Muscle of arm (tissue), 12 donors: Measurements from ENCODE around the gene PTGER4. TPM values are rescaled to one million over a fixed set of nuclear protein-coding genes. Genes with fewer than 3 reads are reported as not detected.

Experiments
- polyA plus RNA-seq, 12 donors: library from polyadenylated mRNA; unstranded; fragments of 120-200 nt; gene quantifications; one replicate each; pipeline ENCODE4 v1.2.1, GENCODE V29; 2013; ENCODE audit not compliant: insufficient read length in 12 of 12

Gene PTGER4
- polyA plus RNA-seq, 12 donors = 5.2 to 48.3 (median 7.6) TPM; not detected in 1

Other genes with a start within 250 kb of the PTGER4 start
- gene TTC33, start 76.0 kb downstream of the PTGER4 start, polyA plus RNA-seq = 10 to 100 TPM in 11 of 12 donors, not detected in 1; 20.8 to 27.2 (median 22.5) TPM
- gene PRKAA1, start 118.5 kb downstream of the PTGER4 start, polyA plus RNA-seq = 10 to 100 TPM in 11 of 12 donors, not detected in 1; 29.1 to 52.8 (median 39.7) TPM
- gene RPL37, start 155.3 kb downstream of the PTGER4 start, polyA plus RNA-seq = 1,000 to 10,000 TPM in 11 of 12 donors, not detected in 1; 1,250 to 3,217 (median 2,474) TPM
- 1 to 10 TPM in 11 of 12 donors, not detected in 1; 1.5 to 4.8 (median 2.0) TPM for gene CARD6, start 161.5 kb downstream of the PTGER4 start, polyA plus RNA-seq
- 10 to 100 TPM in 1 of 12 donors, 1 to 10 TPM in 10, not detected in 1; 1.3 to 10.1 (median 2.9) TPM for gene C7, start 229.6 kb downstream of the PTGER4 start, polyA plus RNA-seq